Gastroesophageal sphincter (tissue), 4 donors: ENCODE measurements around the gene RSL1D1. TPM values are rescaled to one million over a fixed set of nuclear protein-coding genes. Genes with fewer than 3 reads are reported as not detected.
A peak's percentile ranks its signal among the peaks of the same experiment; 100 is the strongest.

Experiments used
- ATAC-seq: fragments of 150-250 bp; one replicate; pipeline ENCODE4 v1.9.1; 2016; ENCODE audit warnings: mild to moderate bottlenecking, moderate library complexity
- H3K27ac ChIP-seq, 4 donors: fragments of 200-600 bp; sonication (generic) in 3 of 4; 1 replicate in 3 of 4; 2 replicates in 1 of 4; pipeline ENCODE4 v1.5.1; 2016 to 2019
- H3K27me3 ChIP-seq: fragments of 200-600 bp; sonication (generic); one replicate; pipeline ENCODE4 v1.5.1; 2019
- H3K36me3 ChIP-seq, 2 donors: fragments of 200-600 bp; sonication (generic); one replicate each; pipeline ENCODE4 v1.5.1; 2019; ENCODE audit warnings: control low read depth in 1 of 2
- H3K4me1 ChIP-seq, 3 donors: fragments of 200-600 bp; sonication (generic); 1 replicate in 2 of 3; 2 replicates in 1 of 3; pipeline ENCODE4 v1.5.1; 2016 to 2019; ENCODE audit warnings: control low read depth in 2 of 3
- H3K4me3 ChIP-seq, 2 donors: fragments of 200-600 bp; sonication (generic); one replicate each; pipeline ENCODE4 v1.5.1; 2019; ENCODE audit warnings: mild to moderate bottlenecking in 1 of 2, moderate library complexity in 1 of 2
- H3K9me3 ChIP-seq, 3 donors: fragments of 200-600 bp; sonication (generic); one replicate each; pipeline ENCODE4 v1.5.1; 2017 to 2019; ENCODE audit warnings: control low read depth in 2 of 3
- EP300 ChIP-seq: sonication (generic); formaldehyde crosslinking; IDR thresholded peaks from one replicate; pipeline ENCODE4 v1.6.1; 2017; ENCODE audit warnings: antibody characterized with exemption, mild to moderate bottlenecking
- POLR2A ChIP-seq, 2 donors: fragments of 450-650 bp; IDR thresholded peaks; one replicate each; pipeline ENCODE4 v1.6.1; 2017; ENCODE audit warnings: antibody characterized with exemption in 2 of 2, mild to moderate bottlenecking in 2 of 2, moderate library complexity in 1 of 2
- POLR2AphosphoS5 ChIP-seq: sonication (generic); formaldehyde crosslinking; IDR thresholded peaks from one replicate; pipeline ENCODE4 v1.6.1; 2017; ENCODE audit warnings: antibody characterized with exemption
- WGBS, 2 donors: methylation state at CpG; one replicate each; pipeline ENCODE4 v1.1.5; 2018; ENCODE audit warnings: low coverage in 1 of 2; 5-methylcytosine and 5-hydroxymethylcytosine counted together
- total RNA-seq, 4 donors: library from RNA; depleted of rRNA; stranded (reverse); fragments of >200 nt; gene quantifications; one replicate each; pipeline ENCODE4 v1.1.0, GENCODE V29; 2016
- TF ChIP-seq, protein P1 (sequence below), 4 experiments: fragments of 200-600 bp in 2 of 4; fragments of 450-650 bp in 2 of 4; sonication (generic) in 1 of 4; IDR thresholded peaks; one replicate each; pipeline ENCODE4 v1.5.1; 2017 to 2019; ENCODE audit warnings: antibody characterized with exemption in 4 of 4, mild to moderate bottlenecking in 2 of 4, moderate library complexity in 2 of 4

RSL1D1 gene
- total RNA-seq, 4 donors from 2014 or later: 149 to 275 (median 164) TPM

DNA sequence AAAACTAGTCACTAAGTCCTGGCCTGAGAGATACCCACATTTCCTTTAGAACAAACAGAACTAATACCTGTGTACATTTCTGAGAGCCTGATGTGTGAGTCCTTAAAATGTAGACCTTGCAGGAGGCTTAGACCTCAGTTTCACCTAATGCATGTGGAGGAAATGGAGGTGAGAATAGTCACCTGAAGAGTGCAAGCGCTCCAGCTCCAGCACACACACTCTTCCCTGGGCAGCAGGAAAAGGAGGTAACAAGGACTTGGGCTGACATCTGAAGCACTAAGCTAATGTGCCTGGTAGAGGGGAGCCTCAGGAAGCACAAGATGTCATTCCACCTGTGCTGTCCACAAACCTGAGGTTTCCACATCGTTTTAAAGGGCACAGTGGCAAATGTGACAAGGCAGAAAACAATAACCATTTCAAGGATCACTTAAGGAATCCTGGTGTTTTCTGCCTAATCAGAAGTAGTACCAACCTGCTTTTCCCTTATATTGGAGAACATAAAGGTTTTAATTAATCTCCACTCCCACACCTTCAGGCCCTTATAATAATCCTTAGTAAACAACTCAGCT lies 17.2 kb upstream of the RSL1D1 start:
- Histone ChIP-seq H3K4me3 (no peak overlapping the region), H3K4me1 (peaks cover 0 to 42% (median 0%) of the 10 kb centered on the region in 3 donors), H3K9me3 (no peaks in the 10 kb centered on the region), H3K27ac (no peak overlapping the region), H3K36me3 (peaks cover 0 to 36% of the 10 kb centered on the region in 2 donors), H3K27me3 (no peaks in the 10 kb centered on the region)
- WGBS, 2 donors: 58 to 75% methylated on average over 1 to 2 of the region's 2 CpGs
- no peak for TF ChIP-seq POLR2AphosphoS5
- no peak for TF ChIP-seq EP300
- no peak for TF ChIP-seq POLR2A (IDR thresholded peaks at IDR 0.05)
- TF ChIP-seq, protein P1, sequence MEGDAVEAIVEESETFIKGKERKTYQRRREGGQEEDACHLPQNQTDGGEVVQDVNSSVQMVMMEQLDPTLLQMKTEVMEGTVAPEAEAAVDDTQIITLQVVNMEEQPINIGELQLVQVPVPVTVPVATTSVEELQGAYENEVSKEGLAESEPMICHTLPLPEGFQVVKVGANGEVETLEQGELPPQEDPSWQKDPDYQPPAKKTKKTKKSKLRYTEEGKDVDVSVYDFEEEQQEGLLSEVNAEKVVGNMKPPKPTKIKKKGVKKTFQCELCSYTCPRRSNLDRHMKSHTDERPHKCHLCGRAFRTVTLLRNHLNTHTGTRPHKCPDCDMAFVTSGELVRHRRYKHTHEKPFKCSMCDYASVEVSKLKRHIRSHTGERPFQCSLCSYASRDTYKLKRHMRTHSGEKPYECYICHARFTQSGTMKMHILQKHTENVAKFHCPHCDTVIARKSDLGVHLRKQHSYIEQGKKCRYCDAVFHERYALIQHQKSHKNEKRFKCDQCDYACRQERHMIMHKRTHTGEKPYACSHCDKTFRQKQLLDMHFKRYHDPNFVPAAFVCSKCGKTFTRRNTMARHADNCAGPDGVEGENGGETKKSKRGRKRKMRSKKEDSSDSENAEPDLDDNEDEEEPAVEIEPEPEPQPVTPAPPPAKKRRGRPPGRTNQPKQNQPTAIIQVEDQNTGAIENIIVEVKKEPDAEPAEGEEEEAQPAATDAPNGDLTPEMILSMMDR (IDR thresholded peaks at IDR 0.05): no peak
- ATAC-seq: no peak

DNA sequence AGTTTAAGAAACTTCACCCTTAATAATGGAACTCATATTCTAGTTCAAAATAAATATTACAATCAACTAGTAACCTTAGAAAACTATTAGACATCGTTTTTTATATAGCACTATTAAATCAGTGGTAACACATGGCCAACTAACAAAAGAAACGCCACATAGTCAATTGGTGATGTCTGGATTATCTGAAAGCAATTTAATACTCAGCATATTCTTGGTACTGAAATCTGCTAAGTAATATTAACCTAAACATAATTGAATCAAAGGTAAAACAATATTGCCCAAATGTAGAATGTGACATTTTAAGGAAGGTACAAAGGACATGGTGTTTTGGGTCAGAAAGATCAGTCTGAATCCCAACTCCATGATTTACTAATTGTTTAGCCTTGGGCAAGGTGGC lies 11.1 kb upstream of the RSL1D1 start:
- TF ChIP-seq POLR2AphosphoS5 (no peak), POLR2A (IDR thresholded peaks at IDR 0.05) (no peak), EP300 (no peak)
- TF ChIP-seq, protein P1 (IDR thresholded peaks at IDR 0.05): no peak
- H3K27ac ChIP-seq: no peak overlapping the region
- H3K27me3 ChIP-seq: no peaks in the 10 kb centered on the region
- no peak overlapping the region for H3K4me3 ChIP-seq
- 83% methylated on average over 2 of the region's 2 CpGs for WGBS, 2 donors
- no peak for ATAC-seq
- H3K9me3 ChIP-seq: no peaks in the 10 kb centered on the region
- no peaks in the 10 kb centered on the region for H3K36me3 ChIP-seq
- peaks cover 0 to 14% (median 0%) of the 10 kb centered on the region in 3 donors for H3K4me1 ChIP-seq

DNA sequence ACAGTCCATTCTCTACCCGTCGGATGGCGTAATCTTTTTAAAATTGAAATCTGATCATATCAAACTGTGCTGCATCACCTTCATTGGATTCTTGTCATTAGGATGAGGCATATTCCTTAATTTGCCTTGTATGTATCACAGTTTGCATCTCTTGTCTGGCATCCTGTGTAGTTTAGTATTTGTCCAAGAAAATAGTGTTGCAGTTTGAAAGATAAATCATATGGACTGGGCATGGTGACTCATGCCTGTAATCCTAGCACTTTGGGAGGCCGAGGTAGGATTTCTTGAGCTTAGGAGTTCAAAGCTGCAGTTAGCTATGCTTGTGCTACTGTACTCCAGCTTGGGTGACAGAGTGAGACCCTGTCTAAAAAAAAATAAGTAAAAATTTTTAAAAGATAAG lies 5.8 kb upstream of the RSL1D1 start:
- no peak overlapping the region for H3K4me3 ChIP-seq
- TF ChIP-seq POLR2A (IDR thresholded peaks at IDR 0.05) (no peak), POLR2AphosphoS5 (no peak), EP300 (no peak)
- TF ChIP-seq, protein P1 (IDR thresholded peaks at IDR 0.05): no peak
- ATAC-seq: no peak
- peaks cover 0 to 30% (median 9%) of the 10 kb centered on the region in 3 donors for H3K4me1 ChIP-seq
- H3K9me3 ChIP-seq: no peaks in the 10 kb centered on the region
- no peaks in the 10 kb centered on the region for H3K36me3 ChIP-seq
- WGBS, 2 donors: 70 to 88% methylated on average over 3 to 4 of the region's 4 CpGs
- no peaks in the 10 kb centered on the region for H3K27me3 ChIP-seq
- no peak overlapping the region for H3K27ac ChIP-seq

DNA sequence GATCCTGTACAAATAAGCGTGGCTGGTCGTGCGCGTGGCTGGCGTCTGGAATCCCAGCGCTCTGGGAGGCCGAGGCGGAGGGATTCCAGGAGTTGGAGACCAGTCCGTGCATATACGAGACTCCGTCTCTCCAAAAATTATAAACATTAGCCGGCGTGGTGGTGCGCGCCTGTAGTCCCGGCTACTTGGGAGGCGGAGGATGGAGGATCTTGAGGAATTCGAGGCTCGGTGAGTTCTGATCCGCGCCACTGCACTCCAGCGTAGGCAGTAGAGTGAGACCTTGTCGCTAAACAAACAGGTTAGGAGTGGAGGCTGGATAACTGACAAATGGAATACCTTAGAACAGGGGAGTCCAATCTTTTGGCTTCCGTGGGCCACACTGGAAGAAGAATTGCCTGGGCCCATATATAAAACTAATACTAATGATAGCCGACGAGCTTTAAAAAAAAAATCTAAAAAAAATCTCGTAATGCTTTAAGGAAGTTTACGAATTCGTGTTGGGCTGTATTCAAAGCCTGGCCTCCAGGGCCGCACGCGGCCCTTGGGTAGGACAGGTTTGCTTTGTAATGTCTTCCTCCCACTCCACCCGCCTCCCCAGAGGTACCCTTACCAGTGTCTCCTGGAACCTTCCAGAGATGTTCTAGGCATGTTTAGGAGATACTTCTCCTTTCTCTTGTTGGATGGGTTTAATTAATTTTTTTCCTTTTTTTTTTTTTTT lies 909 bp upstream of the RSL1D1 start:
- peak overlapping the region; percentile 71 to 90 (median 89) for H3K27ac ChIP-seq
- no peaks in the 10 kb centered on the region for H3K9me3 ChIP-seq
- H3K36me3 ChIP-seq: peaks cover 0 to 26% of the 10 kb centered on the region in 2 donors
- no peak for TF ChIP-seq POLR2AphosphoS5
- no peak for TF ChIP-seq EP300
- TF ChIP-seq, protein P1 (IDR thresholded peaks at IDR 0.05): no peak
- TF ChIP-seq POLR2A (IDR thresholded peaks at IDR 0.05): no peak
- H3K27me3 ChIP-seq: no peaks in the 10 kb centered on the region
- H3K4me3 ChIP-seq: peak overlapping the region; percentile 68 to 87
- 58 to 64% methylated on average over 12 to 14 of the region's 33 CpGs for WGBS, 2 donors
- no peak for ATAC-seq
- H3K4me1 ChIP-seq: peaks cover 0 to 63% (median 16%) of the 10 kb centered on the region in 3 donors

DNA sequence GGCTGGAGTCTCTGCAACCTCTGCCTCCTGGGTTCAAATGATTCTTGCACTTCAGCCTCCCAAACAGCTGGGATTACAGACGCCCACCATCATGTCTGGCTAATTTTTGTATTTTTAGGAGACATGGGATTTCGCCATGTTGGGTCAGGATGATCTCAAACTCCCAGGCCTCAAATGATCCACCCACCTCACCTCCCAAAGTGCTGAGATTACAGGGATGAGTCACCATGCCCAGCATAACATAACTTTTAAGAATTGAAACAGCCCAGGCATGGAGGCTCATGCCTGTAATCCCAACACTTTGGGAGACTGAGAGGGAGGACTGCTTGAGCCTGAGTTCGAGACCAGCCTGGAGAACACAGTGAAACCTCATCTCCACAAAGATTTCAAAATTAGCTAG lies 2.5 kb downstream of the RSL1D1 start:
- ATAC-seq: no peak
- peaks cover 0 to 47% (median 16%) of the 10 kb centered on the region in 3 donors for H3K4me1 ChIP-seq
- H3K27ac ChIP-seq: no peak overlapping the region
- no peaks in the 10 kb centered on the region for H3K9me3 ChIP-seq
- WGBS, 2 donors: 60 to 80% methylated on average over 1 of the region's 3 CpGs
- no peaks in the 10 kb centered on the region for H3K27me3 ChIP-seq
- no peak overlapping the region for H3K4me3 ChIP-seq
- no peak for TF ChIP-seq EP300
- TF ChIP-seq POLR2AphosphoS5: no peak
- TF ChIP-seq, protein P1 (IDR thresholded peaks at IDR 0.05): no peak
- TF ChIP-seq POLR2A (IDR thresholded peaks at IDR 0.05): no peak
- peaks cover 0 to 60% of the 10 kb centered on the region in 2 donors for H3K36me3 ChIP-seq
